Measurements from ENCODE around the gene CYYR1. TPM values are rescaled to one million over a fixed set of nuclear protein-coding genes. Genes with fewer than 3 reads are reported as not detected.

Gene CYYR1
- total RNA-seq, 1 experiment from 2014 or later, result 0.12 TPM

GRCh38 chr21:26532208-26532607, 40.9 kb downstream of the CYYR1 start:
- POLR2A ChIA-PET, result no interaction called here
- H3K9me3 ChIP-seq (ENCODE audit: control insufficient read depth in 1 of 2, insufficient read depth in 1 of 2, low read depth in 1 of 2, low read length in 2 of 2), result no peaks in the 10 kb centered on the region; a peak in 1 of 4 replicates

More at GRCh38 chr21:26532208-26532607, 40.9 kb downstream of the CYYR1 start:
- intact Hi-C loops (cut with micrococcal nuclease), result no loop called here
- Histone ChIP-seq H3K27ac (ENCODE audit: low read depth, low read length) (no peak overlapping the region), H3K4me2 (ENCODE audit: low read length) (no peak overlapping the region), H3K4me1 (ENCODE audit: control insufficient read depth in 1 of 2, insufficient read depth in 2 of 2, low read length in 2 of 2) (no peaks in the 10 kb centered on the region), H3K79me2 (ENCODE audit: insufficient read depth, low read length) (no peaks in the 10 kb centered on the region), H4K20me1 (ENCODE audit: insufficient read depth) (no peaks in the 10 kb centered on the region), H3K36me3 (ENCODE audit: control insufficient read depth in 1 of 2, insufficient read depth in 2 of 2, low read length in 2 of 2) (no peaks in the 10 kb centered on the region), H2AFZ (ENCODE audit: low read depth, low read length, poor library complexity, severe bottlenecking) (no peak overlapping the region), H3K9ac (ENCODE audit: low read length) (no peak overlapping the region), H3K27me3 (ENCODE audit: insufficient read depth, low read length) (no peaks in the 10 kb centered on the region), H3K9me2 (ENCODE audit: insufficient read depth) (no peaks in the 10 kb centered on the region), H3K4me3 (replicated peaks in 1 of 2; ENCODE audit: low read depth in 1 of 2, low read length in 2 of 2) (no peak overlapping the region)
- BruUV-seq (replicated peaks), result no TSS peak
- RAD21 ChIA-PET (ENCODE audit: low non-redundant PET in 1 of 2, low total read pairs in 2 of 2, uncharacterized antibody in 2 of 2, unreplicated experiment in 2 of 2), result no interaction called here
- TF ChIP-seq ZFX (IDR thresholded peaks at IDR 0.05) (no peak), CEBPB (IDR thresholded peaks at IDR 0.05; ENCODE audit: low read depth) (no peak), ATF3 (IDR thresholded peaks at IDR 0.05) (no peak), POLR2AphosphoS5 (IDR thresholded peaks at IDR 0.05; ENCODE audit: low read depth, low read length) (no peak), EZH2 (IDR thresholded peaks at IDR 0.05) (no peak), ELF1 (IDR thresholded peaks at IDR 0.05; ENCODE audit: borderline replicate concordance, low read depth) (no peak), FOSL1 (IDR thresholded peaks at IDR 0.05; ENCODE audit: low read depth) (no peak), CBX3 (IDR thresholded peaks at IDR 0.05; ENCODE audit: low read depth) (no peak), SRF (IDR thresholded peaks at IDR 0.05; ENCODE audit: low read depth) (no peak), JUND (IDR thresholded peaks at IDR 0.05) (no peak), RAD21 (IDR thresholded peaks at IDR 0.05; ENCODE audit: low read depth) (no peak), TCF7L2 (IDR thresholded peaks at IDR 0.05; ENCODE audit: borderline replicate concordance, extremely low read depth, insufficient read depth, insufficient read length) (no peak), SIN3A (IDR thresholded peaks at IDR 0.05; ENCODE audit: low read depth) (no peak), MAX (IDR thresholded peaks at IDR 0.05) (no peak), SP1 (IDR thresholded peaks at IDR 0.05; ENCODE audit: low read depth) (no peak), YY1 (IDR thresholded peaks at IDR 0.05; ENCODE audit: extremely low read depth, insufficient replicate concordance, low read depth, low read length) (no peak), ZNF274 (IDR thresholded peaks at IDR 0.05; ENCODE audit: low read depth, low read length) (no peak)
- TF ChIP-seq, protein P1, sequence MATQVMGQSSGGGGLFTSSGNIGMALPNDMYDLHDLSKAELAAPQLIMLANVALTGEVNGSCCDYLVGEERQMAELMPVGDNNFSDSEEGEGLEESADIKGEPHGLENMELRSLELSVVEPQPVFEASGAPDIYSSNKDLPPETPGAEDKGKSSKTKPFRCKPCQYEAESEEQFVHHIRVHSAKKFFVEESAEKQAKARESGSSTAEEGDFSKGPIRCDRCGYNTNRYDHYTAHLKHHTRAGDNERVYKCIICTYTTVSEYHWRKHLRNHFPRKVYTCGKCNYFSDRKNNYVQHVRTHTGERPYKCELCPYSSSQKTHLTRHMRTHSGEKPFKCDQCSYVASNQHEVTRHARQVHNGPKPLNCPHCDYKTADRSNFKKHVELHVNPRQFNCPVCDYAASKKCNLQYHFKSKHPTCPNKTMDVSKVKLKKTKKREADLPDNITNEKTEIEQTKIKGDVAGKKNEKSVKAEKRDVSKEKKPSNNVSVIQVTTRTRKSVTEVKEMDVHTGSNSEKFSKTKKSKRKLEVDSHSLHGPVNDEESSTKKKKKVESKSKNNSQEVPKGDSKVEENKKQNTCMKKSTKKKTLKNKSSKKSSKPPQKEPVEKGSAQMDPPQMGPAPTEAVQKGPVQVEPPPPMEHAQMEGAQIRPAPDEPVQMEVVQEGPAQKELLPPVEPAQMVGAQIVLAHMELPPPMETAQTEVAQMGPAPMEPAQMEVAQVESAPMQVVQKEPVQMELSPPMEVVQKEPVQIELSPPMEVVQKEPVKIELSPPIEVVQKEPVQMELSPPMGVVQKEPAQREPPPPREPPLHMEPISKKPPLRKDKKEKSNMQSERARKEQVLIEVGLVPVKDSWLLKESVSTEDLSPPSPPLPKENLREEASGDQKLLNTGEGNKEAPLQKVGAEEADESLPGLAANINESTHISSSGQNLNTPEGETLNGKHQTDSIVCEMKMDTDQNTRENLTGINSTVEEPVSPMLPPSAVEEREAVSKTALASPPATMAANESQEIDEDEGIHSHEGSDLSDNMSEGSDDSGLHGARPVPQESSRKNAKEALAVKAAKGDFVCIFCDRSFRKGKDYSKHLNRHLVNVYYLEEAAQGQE (IDR thresholded peaks at IDR 0.05; ENCODE audit: low read depth), result no peak
- TF ChIP-seq, protein P2, sequence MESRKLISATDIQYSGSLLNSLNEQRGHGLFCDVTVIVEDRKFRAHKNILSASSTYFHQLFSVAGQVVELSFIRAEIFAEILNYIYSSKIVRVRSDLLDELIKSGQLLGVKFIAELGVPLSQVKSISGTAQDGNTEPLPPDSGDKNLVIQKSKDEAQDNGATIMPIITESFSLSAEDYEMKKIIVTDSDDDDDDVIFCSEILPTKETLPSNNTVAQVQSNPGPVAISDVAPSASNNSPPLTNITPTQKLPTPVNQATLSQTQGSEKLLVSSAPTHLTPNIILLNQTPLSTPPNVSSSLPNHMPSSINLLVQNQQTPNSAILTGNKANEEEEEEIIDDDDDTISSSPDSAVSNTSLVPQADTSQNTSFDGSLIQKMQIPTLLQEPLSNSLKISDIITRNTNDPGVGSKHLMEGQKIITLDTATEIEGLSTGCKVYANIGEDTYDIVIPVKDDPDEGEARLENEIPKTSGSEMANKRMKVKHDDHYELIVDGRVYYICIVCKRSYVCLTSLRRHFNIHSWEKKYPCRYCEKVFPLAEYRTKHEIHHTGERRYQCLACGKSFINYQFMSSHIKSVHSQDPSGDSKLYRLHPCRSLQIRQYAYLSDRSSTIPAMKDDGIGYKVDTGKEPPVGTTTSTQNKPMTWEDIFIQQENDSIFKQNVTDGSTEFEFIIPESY (IDR thresholded peaks at IDR 0.05; ENCODE audit: extremely low read depth, insufficient replicate concordance, low read length), result no peak
- ATAC-seq (no peak), DNase-seq (ENCODE audit: low read depth, low spot score) (no peak)
- CTCF ChIA-PET, result no interaction called here
